ENCODE results near the gene NKX6-1.

DNA sequence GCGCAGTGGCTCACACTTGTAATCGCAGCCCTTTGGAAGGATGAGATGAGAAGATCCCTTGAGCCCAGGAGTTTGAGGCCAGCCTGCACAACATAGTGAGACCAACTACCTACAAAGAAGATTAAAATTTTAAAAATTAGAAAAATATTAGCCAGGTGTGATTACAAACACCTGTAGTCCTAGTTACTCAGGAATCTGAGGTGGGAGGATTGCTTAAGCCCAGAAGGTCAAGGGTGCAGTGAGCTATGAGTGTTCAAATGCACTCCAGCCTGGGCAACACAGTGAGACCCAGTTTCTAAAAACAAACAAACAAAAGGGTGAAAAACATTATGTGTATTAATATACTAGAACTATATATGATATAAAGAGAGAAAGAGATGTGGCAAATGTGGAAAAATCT lies 36.8 kb upstream of the NKX6-1 start:
- TF ChIP-seq POLR2AphosphoS5 (IDR thresholded peaks at IDR 0.05) (no peak), POLR2A (IDR thresholded peaks at IDR 0.05) (no peak)
